GM21423 (cell line): ENCODE data around the gene PPP2R2B.
"Not testable (repeated sequence)": the region's sequence is repeated elsewhere in the genome, so short reads cannot be mapped to it uniquely, and the experiment has no call there.

Experiments used
- ATAC-seq: cut with Tn5 transposase; IDR thresholded peaks from one replicate; pipeline ENCODE4 v1.9.1; 2021; ENCODE audit warnings: mild to moderate bottlenecking, moderate library complexity; ENCODE audit not compliant: unreplicated experiment

PPP2R2B gene

DNA sequence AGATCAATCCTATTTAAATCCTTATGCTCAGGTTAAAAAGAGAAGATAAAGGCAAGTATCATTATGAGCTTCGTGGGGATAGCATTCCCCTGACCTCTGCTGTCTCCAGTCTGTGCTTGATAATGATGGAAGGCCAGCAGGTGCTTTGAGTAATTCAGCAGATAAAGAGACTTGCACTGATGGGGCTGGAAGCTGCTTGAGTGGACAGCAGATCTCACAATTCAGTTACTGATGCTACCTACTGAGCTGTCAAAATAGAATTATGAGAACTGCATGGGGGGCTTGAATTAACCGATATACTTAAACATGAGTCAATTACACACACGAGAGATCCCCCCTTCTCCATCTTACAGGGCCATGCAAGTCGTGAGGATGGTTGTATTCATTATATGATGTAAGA is 254.9 kb downstream of the PPP2R2B start:
- no peak for ATAC-seq

- ATAC-seq = no peak
Measured at GRCh38 chr5:146623009-146623408, 255.5 kb downstream of the PPP2R2B start.

DNA sequence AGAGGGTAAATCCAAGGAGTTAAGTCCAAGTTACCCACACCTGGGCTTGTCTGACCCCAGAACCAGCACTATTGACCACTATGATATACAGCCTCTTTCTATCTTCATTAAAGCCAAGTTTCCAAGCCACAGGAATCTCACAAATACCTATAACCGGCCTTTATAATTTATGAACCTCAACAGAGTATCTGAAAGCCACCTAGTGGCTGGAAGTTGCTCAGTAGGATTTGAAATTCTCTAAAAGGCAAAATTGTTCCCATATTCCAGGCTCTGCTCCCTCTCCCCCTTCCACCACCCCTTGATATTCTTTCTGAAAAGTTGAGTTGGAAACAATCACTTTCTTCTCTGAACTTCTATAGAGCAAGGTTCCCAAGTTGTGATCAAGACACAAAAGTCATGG is 256.2 kb downstream of the PPP2R2B start:
- no peak for ATAC-seq

GRCh38 chr5:146620669-146621051 is 257.9 kb downstream of the PPP2R2B start:
- ATAC-seq = no peak

- no peak for ATAC-seq
Measured at GRCh38 chr5:146620031-146620668, 258.4 kb downstream of the PPP2R2B start.

GRCh38 chr5:146618434-146618833 is 260.1 kb downstream of the PPP2R2B start:
- ATAC-seq = no peak

- not testable (repeated sequence) for ATAC-seq
Measured at GRCh38 chr5:146609731-146610130, 268.8 kb downstream of the PPP2R2B start.

GRCh38 chr5:146607659-146608332 is 270.8 kb downstream of the PPP2R2B start:
- no peak for ATAC-seq

GRCh38 chr5:146606893-146607292 is 271.7 kb downstream of the PPP2R2B start:
- ATAC-seq = no peak

DNA sequence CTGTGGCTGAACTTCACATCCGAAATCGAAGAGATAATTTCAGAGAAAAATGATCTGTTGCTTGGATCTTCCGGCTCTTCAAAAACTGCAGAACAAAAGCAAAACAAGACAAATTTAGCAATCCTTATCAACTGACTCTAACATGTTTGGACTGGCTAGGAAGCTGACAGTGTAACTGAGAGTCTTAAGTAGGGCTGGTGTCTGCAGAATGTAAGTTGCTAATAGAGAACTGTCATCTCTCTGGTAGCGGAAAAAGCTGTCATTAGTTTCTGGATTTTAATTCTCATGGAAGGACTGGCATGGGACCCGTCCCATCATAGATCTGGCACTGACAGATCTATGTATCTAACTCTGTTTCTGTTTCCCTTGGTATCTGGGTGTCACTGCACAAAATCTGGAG is 278.2 kb downstream of the PPP2R2B start:
- no peak for ATAC-seq

DNA sequence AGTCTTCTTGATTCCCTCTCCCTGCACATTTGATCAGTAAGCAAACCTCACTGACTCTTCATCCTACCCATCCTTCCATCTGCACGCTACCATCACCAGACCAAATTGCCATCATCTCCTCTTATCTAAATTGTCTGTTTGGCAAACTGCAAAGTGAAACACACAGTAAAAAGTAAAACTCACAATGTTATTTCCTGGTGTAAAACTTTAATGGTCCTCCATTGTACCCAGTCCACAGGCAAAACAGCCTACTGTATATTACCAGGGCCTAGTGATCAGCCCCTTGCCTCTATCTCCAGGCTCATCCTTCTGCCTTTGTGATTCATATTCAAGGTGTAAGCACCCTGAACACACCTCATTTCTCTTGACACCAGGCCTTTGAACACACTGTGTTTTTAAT is 279.3 kb downstream of the PPP2R2B start:
- ATAC-seq = no peak

GRCh38 chr5:146595088-146595487 is 283.5 kb downstream of the PPP2R2B start:
- no peak for ATAC-seq

DNA sequence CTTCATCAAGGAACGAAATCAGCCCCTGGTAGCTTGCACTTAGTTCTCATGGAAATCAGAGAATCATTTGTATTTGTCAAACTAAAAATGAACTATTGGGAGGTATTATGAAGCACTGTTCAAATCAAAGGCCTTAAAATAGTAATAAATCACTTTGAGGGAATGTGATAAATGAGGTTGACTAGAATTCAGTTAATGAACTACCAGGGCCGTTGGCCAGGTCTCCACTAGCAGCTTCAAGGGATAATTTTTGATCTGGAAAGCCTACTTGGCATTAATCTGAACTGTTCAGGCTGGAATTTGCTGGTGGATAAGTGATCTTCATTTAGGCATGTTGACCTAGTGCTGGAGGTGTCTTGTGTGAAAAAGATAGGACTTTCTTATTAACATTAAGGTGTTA is 286.2 kb downstream of the PPP2R2B start:
- ATAC-seq = no peak

DNA sequence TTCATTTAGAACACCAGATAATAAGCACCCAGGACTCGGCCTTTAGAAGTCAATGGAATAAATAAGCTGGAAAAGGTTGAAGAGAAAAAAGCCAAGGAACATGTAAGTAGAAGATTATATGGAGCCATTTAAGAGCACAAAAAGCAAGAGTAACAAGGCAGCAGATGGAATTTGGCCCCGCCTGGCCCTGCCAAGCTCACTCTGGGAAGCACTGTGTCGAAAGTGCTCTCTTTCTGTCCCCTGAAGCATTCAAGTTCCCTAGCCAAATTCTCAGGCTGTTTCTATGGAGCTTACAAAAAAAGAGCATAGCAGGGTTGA is 289.6 kb downstream of the PPP2R2B start:
- ATAC-seq = no peak

DNA sequence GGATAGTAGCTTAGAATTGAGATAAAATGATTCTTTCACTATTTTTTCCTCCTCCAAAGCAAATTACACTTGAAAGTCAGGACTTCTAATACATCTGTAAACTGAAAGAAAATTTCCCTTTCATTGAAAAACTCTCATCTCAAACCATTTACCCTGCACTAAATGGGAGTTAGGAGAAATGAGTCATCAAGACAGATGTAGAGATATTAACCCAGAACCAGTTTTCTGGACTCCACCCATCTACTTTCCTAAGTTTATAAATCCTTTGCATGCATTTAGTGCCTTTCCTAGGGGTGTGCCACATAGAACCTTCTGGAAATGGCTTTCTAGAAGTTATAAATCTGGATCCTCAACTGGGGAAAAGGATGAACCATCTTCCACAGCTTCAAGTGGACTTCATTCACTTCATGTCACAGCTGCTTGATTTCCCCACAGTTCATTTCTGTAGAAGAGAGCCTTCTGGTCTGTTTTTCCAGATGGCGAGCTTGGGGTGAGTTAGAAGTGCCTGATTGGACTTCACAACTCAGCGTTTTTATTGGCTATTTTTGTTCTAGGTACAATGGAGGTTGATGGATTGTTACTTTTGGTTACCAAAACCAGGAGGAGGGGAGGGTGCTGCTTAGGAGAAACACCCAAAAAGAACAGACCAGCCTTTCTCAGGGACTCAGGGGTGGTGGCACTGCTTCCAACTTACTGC is 290.1 kb downstream of the PPP2R2B start:
- no peak for ATAC-seq

DNA sequence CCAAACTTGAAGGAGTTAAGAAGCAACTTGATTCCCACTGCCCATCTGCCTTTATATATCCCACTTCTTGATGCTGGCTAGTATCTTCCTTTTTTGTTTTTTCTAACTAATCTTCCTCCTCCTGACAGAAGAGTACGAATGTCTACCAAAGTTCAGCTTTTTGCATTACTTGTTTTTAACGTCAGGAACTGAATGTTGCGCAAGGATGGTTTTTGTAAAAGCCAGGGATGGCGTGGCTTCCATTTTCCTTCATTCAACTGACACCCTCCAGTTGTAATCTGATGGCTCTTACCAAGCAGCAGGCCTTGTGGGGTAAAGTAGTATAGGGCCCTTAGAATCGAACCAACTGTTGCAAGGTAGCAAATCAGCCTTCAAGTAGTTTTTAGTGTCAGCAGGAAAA is 291.8 kb downstream of the PPP2R2B start:
- ATAC-seq = no peak

- ATAC-seq = no peak
Measured at GRCh38 chr5:146584750-146585149, 293.8 kb downstream of the PPP2R2B start.

DNA sequence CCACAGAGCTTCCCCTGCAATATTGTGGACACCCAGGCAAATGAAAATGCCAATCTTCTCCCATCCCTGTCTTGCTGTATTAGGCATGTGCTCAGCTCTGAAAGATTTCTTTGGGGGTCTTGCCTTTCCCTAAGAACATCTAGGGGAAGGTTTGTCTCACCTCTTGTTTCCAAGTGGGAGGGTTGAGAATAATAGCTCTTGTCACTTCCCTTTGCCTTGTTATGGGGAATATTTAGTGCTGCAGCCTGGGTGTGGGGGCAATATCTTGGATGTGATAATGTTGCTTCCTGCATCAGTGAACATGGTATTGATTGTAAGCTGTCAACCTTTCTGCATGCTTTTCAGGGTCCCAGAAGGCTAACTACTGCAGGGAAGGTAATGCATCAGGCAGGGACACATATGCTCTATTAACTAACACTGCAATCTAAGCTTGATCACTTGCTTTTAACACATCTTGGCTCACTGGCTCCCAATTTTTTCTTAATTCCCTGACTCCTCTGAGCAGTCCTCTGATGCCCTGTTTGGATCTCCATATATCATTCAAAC is 296.4 kb downstream of the PPP2R2B start:
- ATAC-seq = no peak

- no peak for ATAC-seq
Measured at GRCh38 chr5:146580237-146580636, 298.3 kb downstream of the PPP2R2B start.

GRCh38 chr5:146574713-146575112 is 303.8 kb downstream of the PPP2R2B start:
- no peak for ATAC-seq

DNA sequence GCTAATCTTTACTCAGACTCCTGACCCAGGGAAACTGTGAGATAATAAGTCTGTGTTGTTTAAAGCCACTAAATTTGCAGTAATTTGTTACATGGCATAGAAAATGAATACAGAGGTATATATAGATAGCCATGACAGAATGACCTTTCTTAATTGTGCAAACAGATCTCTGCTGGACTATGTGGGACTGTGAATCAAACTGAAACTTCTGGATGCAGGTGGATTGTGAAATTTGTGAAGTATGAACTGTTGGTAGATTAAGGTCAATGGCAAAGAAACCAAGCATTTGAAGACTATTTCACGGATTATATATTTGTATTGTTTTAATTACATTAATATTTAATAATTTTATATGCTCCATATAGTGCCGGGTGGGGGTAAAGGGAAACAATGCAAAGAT is 310.4 kb downstream of the PPP2R2B start:
- no peak for ATAC-seq

- ATAC-seq = peak; percentile 97
Measured at GRCh38 chr5:146565764-146566367, 312.7 kb downstream of the PPP2R2B start.
